Caco-2 (cell line): ENCODE results near the gene ADGRL2. TPM values are rescaled to one million over a fixed set of nuclear protein-coding genes. Genes with fewer than 3 reads are reported as not detected.

Experiments
- BruUV-seq: library from RNA; stranded (reverse); fragments of 400-500 nt; replicated peaks from 2 replicates; lab custom pipeline; 2021; lab: Mats Ljungman, UMichigan
- CTCF ChIA-PET: fragments of 300-600 bp; sonication (Branson Sonifier 250); formaldehyde crosslinking; loops from one replicate; lab custom pipeline; 2022; ENCODE audit warnings: antibody characterized with exemption; lab: Charles Lee
- POLR2A ChIA-PET: fragments of 300-600 bp; sonication (Branson Sonifier 250); formaldehyde crosslinking; loops from one replicate; lab custom pipeline; 2022; ENCODE audit warnings: antibody characterized with exemption; lab: Charles Lee
- DNase-seq, 2 experiments: peaks; one replicate each; pipeline versions ENCODE4 v3.0.0 to v3.0.0-alpha.2; 2020 to 2022
- H3K27me3 ChIP-seq: replicated peaks from 2 replicates; pipeline ENCODE4 v1.6.0; 2011; ENCODE audit warnings: low read length; ENCODE audit not compliant: control insufficient read depth, insufficient read depth
- H3K36me3 ChIP-seq: 2 replicates; pipeline ENCODE4 v1.5.1; 2011; ENCODE audit warnings: low read length; ENCODE audit not compliant: control insufficient read depth, insufficient read depth
- H3K4me1 ChIP-seq: fragments of 250-450 bp; sonication (Bioruptor Pico); 2 replicates; pipeline ENCODE4 v1.5.1; 2020; ENCODE audit warnings: mild to moderate bottlenecking
- H3K4me3 ChIP-seq: 2 replicates; pipeline ENCODE4 v1.5.1; 2011; ENCODE audit warnings: low read depth, mild to moderate bottlenecking, control low read depth, low read length
- H3K9me3 ChIP-seq: fragments of 250-450 bp; sonication (Bioruptor Pico); 2 replicates; pipeline ENCODE4 v1.5.1; 2020; ENCODE audit warnings: mild to moderate bottlenecking, moderate library complexity
- H3K27ac Mint-ChIP-seq: one replicate; pipeline ENCODE4 v1.8.0; 2022; ENCODE audit warnings: mixed read lengths; ENCODE audit not compliant: unreplicated experiment
- H3K27me3 Mint-ChIP-seq: one replicate; pipeline ENCODE4 v1.8.0; 2022; ENCODE audit warnings: mixed read lengths; ENCODE audit not compliant: insufficient read depth, unreplicated experiment
- H3K36me3 Mint-ChIP-seq: one replicate; pipeline ENCODE4 v1.8.0; 2022; ENCODE audit warnings: mild to moderate bottlenecking, mixed read lengths; ENCODE audit not compliant: insufficient read depth, unreplicated experiment
- H3K4me1 Mint-ChIP-seq: one replicate; pipeline ENCODE4 v1.8.0; 2022; ENCODE audit warnings: low read depth, mixed read lengths; ENCODE audit not compliant: unreplicated experiment
- H3K4me3 Mint-ChIP-seq: one replicate; pipeline ENCODE4 v1.8.0; 2022; ENCODE audit warnings: mild to moderate bottlenecking, moderate library complexity, mixed read lengths; ENCODE audit not compliant: unreplicated experiment
- H3K9me3 Mint-ChIP-seq: one replicate; pipeline ENCODE4 v1.8.0; 2022; ENCODE audit warnings: mixed read lengths; ENCODE audit not compliant: unreplicated experiment
- CTCF ChIP-seq, 2 experiments: fragments of 200-600 bp in 1 of 2; IDR thresholded peaks; 1 replicate in 1 of 2; 2 replicates in 1 of 2; pipeline versions ENCODE4 v1.5.1 to v1.8.0; 2011 to 2022; ENCODE audit warnings: antibody characterized with exemption in 1 of 2, control low read depth in 1 of 2, inconsistent platforms in 1 of 2, low read depth in 1 of 2, low read length in 1 of 2, mild to moderate bottlenecking in 1 of 2, moderate library complexity in 1 of 2; ENCODE audit not compliant: insufficient read depth in 1 of 2, severe bottlenecking in 1 of 2, unreplicated experiment in 1 of 2
- intact Hi-C: fragments of 100-400 bp; cut with micrococcal nuclease; formaldehyde crosslinking; loops from one replicate; pipeline ENCODE4 v1.10.0; 2022; ENCODE audit not compliant: unreplicated experiment
- total RNA-seq: library from RNA; stranded (reverse); gene quantifications from 2 replicates; pipeline ENCODE4 v1.2.3, GENCODE V29; 2022

ADGRL2 gene
- total RNA-seq, 1 experiment from 2014 or later: 3.8 TPM

DNA sequence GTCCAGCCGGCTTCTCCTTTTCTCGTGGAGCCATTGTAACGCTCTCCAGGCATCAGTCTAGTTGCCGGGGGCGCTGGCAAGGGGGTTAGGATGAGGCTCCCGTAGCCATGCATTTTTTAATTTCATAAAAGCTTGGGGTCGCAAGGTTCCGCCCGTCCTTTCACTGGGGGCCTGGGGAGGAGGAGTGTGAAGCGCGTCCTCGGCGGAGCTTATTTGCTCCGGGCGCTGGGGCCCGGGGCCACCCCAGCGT, 1.6 kb downstream of the ADGRL2 start:
- H3K4me3 ChIP-seq: peak overlapping the region; percentile 25
- H3K9me3 Mint-ChIP-seq: no peaks in the 10 kb centered on the region
- H3K4me1 Mint-ChIP-seq: no peaks in the 10 kb centered on the region
- H3K4me3 Mint-ChIP-seq: peak overlapping the region; percentile 83
- ChIA-PET POLR2A (no interaction called here), CTCF (no interaction called here)
- no peaks in the 10 kb centered on the region for H3K9me3 ChIP-seq
- H3K27me3 ChIP-seq: no peaks in the 10 kb centered on the region; the same call in 1 of the 2 replicates
- TF ChIP-seq CTCF (IDR thresholded peaks at IDR 0.05; ENCODE audit: insufficient read depth in 1 of 2, low read depth in 1 of 2, low read length in 1 of 2, severe bottlenecking in 1 of 2, unreplicated experiment in 1 of 2): no peak
- H3K4me1 ChIP-seq: no peaks in the 10 kb centered on the region; the same call in 1 of the 2 replicates
- H3K36me3 Mint-ChIP-seq: no peaks in the 10 kb centered on the region
- H3K36me3 ChIP-seq: no peaks in the 10 kb centered on the region
- H3K27ac Mint-ChIP-seq: no peak overlapping the region
- intact Hi-C loops: loop anchor here (5.0 kb wide), 1 partner anchor 495 kb away; no protein-coding TSS in a partner anchor
- peaks cover 8% of the 10 kb centered on the region for H3K27me3 Mint-ChIP-seq
- no TSS peak for BruUV-seq
- no peak for DNase-seq

- intact Hi-C loops: loop anchor here (5.0 kb wide), 1 partner anchor 496 kb away; no protein-coding TSS in a partner anchor
- no peaks in the 10 kb centered on the region for H3K36me3 Mint-ChIP-seq
- ChIA-PET CTCF (no interaction called here), POLR2A (no interaction called here)
- H3K27me3 Mint-ChIP-seq: peaks cover 8% of the 10 kb centered on the region
- Histone ChIP-seq H3K27me3 (no peaks in the 10 kb centered on the region; the same call in 1 of the 2 replicates), H3K4me3 (peak overlapping the region; percentile 25), H3K9me3 (no peaks in the 10 kb centered on the region), H3K4me1 (no peaks in the 10 kb centered on the region; the same call in 1 of the 2 replicates), H3K36me3 (no peaks in the 10 kb centered on the region)
- H3K4me1 Mint-ChIP-seq: no peaks in the 10 kb centered on the region
- peak in 1 of 2 experiments; percentile 35 for DNase-seq
- no TSS peak for BruUV-seq
- peak in 1 of 2 experiments; percentile 13 for TF ChIP-seq CTCF (IDR thresholded peaks at IDR 0.05; ENCODE audit: insufficient read depth in 1 of 2, low read depth in 1 of 2, low read length in 1 of 2, severe bottlenecking in 1 of 2, unreplicated experiment in 1 of 2)
- H3K4me3 Mint-ChIP-seq: peak overlapping the region; percentile 83
- no peaks in the 10 kb centered on the region for H3K9me3 Mint-ChIP-seq
- H3K27ac Mint-ChIP-seq: no peak overlapping the region
These were observed 2.1 kb downstream of the ADGRL2 start for GRCh38 chr1:81802707-81803430.

DNA sequence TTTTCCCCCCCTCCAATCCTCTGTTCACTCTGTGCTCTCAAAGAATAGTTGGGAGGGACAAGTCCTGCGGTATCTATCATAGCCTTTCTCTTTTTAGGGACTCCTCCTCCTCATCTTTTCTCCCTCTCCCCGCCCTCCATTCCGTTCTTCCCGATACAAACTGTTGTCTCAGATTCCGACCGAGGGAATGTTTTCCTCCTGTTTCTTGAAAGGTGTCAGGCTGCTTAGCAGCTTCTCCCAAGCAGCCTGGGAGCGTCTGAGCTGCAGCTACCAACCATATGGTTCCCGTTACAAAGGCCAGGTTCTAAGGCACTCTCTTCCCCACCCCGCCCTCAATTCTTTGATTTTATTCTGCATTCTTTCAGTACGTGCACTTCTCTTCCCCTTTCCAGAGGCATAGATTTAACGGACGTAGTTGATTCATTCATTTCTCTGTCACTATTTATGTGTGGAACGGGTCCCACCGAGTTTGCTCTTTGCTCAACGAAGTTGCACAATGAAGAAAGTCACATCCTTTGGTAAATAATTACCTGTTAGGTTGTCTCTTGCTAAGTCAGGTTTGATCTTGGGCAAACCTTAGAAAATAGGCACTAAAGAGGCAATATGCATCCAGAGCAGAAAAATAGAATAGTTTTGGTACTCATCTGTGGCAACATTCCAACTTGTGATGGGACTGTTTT, 2.8 kb downstream of the ADGRL2 start:
- no peak overlapping the region for H3K4me3 ChIP-seq

More for the DNA sequence above, 2.8 kb downstream of the ADGRL2 start:
- peak overlapping the region; percentile 83 for H3K4me3 Mint-ChIP-seq
- H3K36me3 Mint-ChIP-seq: no peaks in the 10 kb centered on the region
- no TSS peak for BruUV-seq
- no peaks in the 10 kb centered on the region for H3K4me1 Mint-ChIP-seq
- TF ChIP-seq CTCF (IDR thresholded peaks at IDR 0.05; ENCODE audit: insufficient read depth in 1 of 2, low read depth in 1 of 2, low read length in 1 of 2, severe bottlenecking in 1 of 2, unreplicated experiment in 1 of 2): no peak
- ChIA-PET CTCF (no interaction called here), POLR2A (no interaction called here)
- intact Hi-C loops: loop anchor here (5.0 kb wide), 1 partner anchor 496 kb away; no protein-coding TSS in a partner anchor
- no peaks in the 10 kb centered on the region for H3K36me3 ChIP-seq
- peaks cover 8% of the 10 kb centered on the region for H3K27me3 Mint-ChIP-seq
- no peaks in the 10 kb centered on the region for H3K9me3 ChIP-seq
- H3K27ac Mint-ChIP-seq: no peak overlapping the region
- no peaks in the 10 kb centered on the region for H3K9me3 Mint-ChIP-seq
- no peaks in the 10 kb centered on the region; the same call in 1 of the 2 replicates for H3K27me3 ChIP-seq
- no peaks in the 10 kb centered on the region; the same call in 1 of the 2 replicates for H3K4me1 ChIP-seq
- DNase-seq: no peak
